Measurements from ENCODE around the gene KLF2. TPM values are rescaled to one million over a fixed set of nuclear protein-coding genes. Genes with fewer than 3 reads are reported as not detected.

Gene KLF2
- total RNA-seq, 2 experiments from 2014 or later: 1,201 to 1,291 TPM

DNA sequence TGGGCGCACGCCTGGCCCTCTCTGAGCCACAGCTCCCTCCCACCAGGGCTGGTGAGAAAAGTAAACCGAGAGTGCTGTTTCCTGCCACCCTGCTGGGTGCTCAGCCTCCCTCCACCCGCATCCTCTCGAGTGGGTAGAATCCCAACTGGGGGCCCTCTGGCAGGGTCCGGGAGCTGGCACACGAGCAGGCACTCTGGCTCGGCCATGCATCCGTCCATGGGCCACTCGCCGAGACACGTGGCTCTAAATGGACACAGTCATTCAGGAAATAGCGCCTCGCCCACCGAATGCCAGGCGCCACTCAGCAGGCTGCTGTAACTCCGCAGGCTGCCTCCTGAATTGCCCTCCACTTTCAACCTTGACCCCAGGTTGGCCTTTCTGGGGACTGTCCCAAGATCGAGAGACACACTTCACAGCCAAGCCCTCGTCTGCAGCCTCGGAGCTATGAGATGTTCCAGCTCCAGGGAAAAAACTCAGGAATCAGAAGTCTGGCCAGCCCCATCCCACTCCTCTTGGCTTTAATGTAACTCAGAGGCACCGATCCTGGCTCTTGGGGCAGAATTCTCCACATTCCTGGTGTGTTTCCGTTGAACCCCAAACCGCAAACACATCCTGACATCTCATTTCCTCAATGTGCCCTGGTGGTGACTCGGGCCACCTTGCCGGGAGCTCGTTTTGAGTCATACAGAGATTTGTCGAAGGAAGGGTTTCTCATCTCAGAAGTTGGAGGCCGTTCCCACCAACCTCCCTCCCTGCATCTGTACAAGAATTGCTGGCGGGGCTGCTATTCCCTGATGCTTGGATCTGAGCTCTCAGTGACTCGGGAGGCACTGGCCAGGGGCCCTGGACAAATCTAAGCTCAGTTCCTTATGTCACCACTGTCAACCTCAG, 14.1 kb downstream of the KLF2 start:
- Histone ChIP-seq H3K27me3 (ENCODE audit: control insufficient read depth in 1 of 2, insufficient read depth in 2 of 2, low read length in 2 of 2) (no peaks in the 10 kb centered on the region), H3K36me3 (ENCODE audit: insufficient read depth, low read length) (no peaks in the 10 kb centered on the region), H3K27ac (ENCODE audit: low read depth in 1 of 2, low read length in 2 of 2) (peak overlapping the region; percentile 14 to 46), H3K4me3 (ENCODE audit: low read length) (peak overlapping the region; percentile 40), H3K4me1 (ENCODE audit: insufficient read depth, low read length) (peaks cover 77% of the 10 kb centered on the region), H3K9me3 (ENCODE audit: control insufficient read depth in 1 of 2, insufficient read depth in 1 of 2, low read length in 2 of 2) (no peaks in the 10 kb centered on the region)
- no peaks in the 10 kb centered on the region for H3K27me3 Mint-ChIP-seq
- no peaks in the 10 kb centered on the region for H3K9me3 Mint-ChIP-seq
- H3K4me3 Mint-ChIP-seq: peak overlapping the region; percentile 90
- DNase-seq (peak in 12 of 14 experiments; percentile 24 to 82 (median 50)), ATAC-seq (ENCODE audit: poor library complexity) (peak; percentile 54)
- peaks cover 72% of the 10 kb centered on the region for H3K4me1 Mint-ChIP-seq (ENCODE audit: low read depth)
- intact Hi-C loops (cut with DNase I, micrococcal nuclease): loop anchor here in 1 of 2 experiments (2.0 kb wide), 1 partner anchor 18 kb away; no protein-coding TSS in a partner anchor
- CTCF ChIA-PET: interaction anchor here (1.0 to 8.0 kb wide), 11 partner anchors 9 to 44 kb away, joined by 3 to 35 read pairs (median 6); no protein-coding TSS in a partner anchor
- POLR2A ChIA-PET: interaction anchor here (0.5 to 31.1 kb wide), 6 partner anchors 9 to 502 kb away, joined by 3 to 3819 read pairs (median 22); partner anchors contain the start of genes HSH2D and KLF2
- H3K36me3 Mint-ChIP-seq (ENCODE audit: low read depth): no peaks in the 10 kb centered on the region
- TF ChIP-seq, protein P1, sequence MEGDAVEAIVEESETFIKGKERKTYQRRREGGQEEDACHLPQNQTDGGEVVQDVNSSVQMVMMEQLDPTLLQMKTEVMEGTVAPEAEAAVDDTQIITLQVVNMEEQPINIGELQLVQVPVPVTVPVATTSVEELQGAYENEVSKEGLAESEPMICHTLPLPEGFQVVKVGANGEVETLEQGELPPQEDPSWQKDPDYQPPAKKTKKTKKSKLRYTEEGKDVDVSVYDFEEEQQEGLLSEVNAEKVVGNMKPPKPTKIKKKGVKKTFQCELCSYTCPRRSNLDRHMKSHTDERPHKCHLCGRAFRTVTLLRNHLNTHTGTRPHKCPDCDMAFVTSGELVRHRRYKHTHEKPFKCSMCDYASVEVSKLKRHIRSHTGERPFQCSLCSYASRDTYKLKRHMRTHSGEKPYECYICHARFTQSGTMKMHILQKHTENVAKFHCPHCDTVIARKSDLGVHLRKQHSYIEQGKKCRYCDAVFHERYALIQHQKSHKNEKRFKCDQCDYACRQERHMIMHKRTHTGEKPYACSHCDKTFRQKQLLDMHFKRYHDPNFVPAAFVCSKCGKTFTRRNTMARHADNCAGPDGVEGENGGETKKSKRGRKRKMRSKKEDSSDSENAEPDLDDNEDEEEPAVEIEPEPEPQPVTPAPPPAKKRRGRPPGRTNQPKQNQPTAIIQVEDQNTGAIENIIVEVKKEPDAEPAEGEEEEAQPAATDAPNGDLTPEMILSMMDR (IDR thresholded peaks at IDR 0.05): peak; percentile 17
- peak overlapping the region; percentile 93 for H3K27ac Mint-ChIP-seq

DNA sequence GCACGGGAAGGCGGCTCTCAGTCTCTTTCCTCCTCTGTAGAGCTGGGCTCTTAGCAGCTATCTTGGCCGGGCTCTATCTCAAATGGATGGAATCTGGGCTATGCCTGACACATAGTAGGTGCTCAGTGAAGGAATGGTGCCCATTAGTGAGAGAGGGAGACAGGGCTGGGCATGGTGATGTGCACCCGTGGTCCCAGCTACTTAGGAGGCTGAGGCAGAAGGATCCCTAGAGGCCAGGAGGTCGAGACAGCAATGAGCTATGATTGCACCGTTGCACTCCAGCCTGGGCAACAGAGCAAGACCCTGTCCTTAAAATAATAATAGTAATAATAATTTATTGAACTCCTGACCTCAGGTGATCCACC, 14.7 kb downstream of the KLF2 start:
- H3K4me3 Mint-ChIP-seq: peak overlapping the region; percentile 90
- no peaks in the 10 kb centered on the region for H3K27me3 Mint-ChIP-seq
- H3K4me3 ChIP-seq (ENCODE audit: low read length): peak overlapping the region; percentile 40
- peak overlapping the region; percentile 14 to 46 for H3K27ac ChIP-seq (ENCODE audit: low read depth in 1 of 2, low read length in 2 of 2)
- H3K9me3 Mint-ChIP-seq: no peaks in the 10 kb centered on the region
- peak overlapping the region; percentile 93 for H3K27ac Mint-ChIP-seq
- H3K4me1 ChIP-seq (ENCODE audit: insufficient read depth, low read length): peaks cover 77% of the 10 kb centered on the region
- no peaks in the 10 kb centered on the region for H3K36me3 ChIP-seq (ENCODE audit: insufficient read depth, low read length)
- TF ChIP-seq, protein P1 (IDR thresholded peaks at IDR 0.05): no peak
- H3K36me3 Mint-ChIP-seq (ENCODE audit: low read depth): no peaks in the 10 kb centered on the region
- ATAC-seq (ENCODE audit: poor library complexity) (no peak), DNase-seq (no peak)
- intact Hi-C loops (cut with DNase I, micrococcal nuclease): loop anchor here in 1 of 2 experiments (2.0 kb wide), 1 partner anchor 17 kb away; no protein-coding TSS in a partner anchor
- H3K27me3 ChIP-seq (ENCODE audit: control insufficient read depth in 1 of 2, insufficient read depth in 2 of 2, low read length in 2 of 2): no peaks in the 10 kb centered on the region
- H3K9me3 ChIP-seq (ENCODE audit: control insufficient read depth in 1 of 2, insufficient read depth in 1 of 2, low read length in 2 of 2): no peaks in the 10 kb centered on the region
- ChIA-PET POLR2A (interaction anchor here (0.9 to 31.1 kb wide), 5 partner anchors 10 to 196 kb away, joined by 4 to 3819 read pairs (median 38); partner anchors contain the start of genes HSH2D and KLF2), CTCF (interaction anchor here (1.0 to 8.0 kb wide), 11 partner anchors 8 to 44 kb away, joined by 3 to 35 read pairs (median 6); no protein-coding TSS in a partner anchor)
- peaks cover 67% of the 10 kb centered on the region for H3K4me1 Mint-ChIP-seq (ENCODE audit: low read depth)

DNA sequence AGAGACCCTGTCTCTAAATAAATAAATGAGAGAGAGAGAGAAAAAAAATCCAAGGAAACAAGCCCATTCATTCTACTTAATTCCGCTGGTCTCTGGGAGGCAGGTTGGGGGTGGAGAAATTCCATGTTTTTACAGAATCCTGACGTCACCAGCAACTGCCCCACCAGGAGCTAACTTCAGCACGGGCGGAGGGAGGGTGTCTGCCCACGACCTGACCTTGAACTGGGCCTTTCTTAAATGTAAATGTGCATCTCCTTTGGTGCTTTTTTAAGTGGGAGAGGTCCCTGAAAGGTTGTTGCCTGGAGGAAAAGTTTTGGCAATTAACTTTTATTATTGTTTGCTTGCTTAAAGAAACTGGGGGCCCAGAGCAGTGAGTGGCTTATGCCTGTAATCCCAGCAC, 15.5 kb downstream of the KLF2 start:
- no peaks in the 10 kb centered on the region for H3K9me3 Mint-ChIP-seq
- ChIA-PET POLR2A (interaction anchor here (4.4 to 31.1 kb wide), 3 partner anchors 11 to 29 kb away, joined by 38 to 3819 read pairs (median 251); partner anchors contain the start of gene KLF2), CTCF (interaction anchor here (2.1 to 8.0 kb wide), 2 partner anchors 11 to 27 kb away, joined by 17 to 35 read pairs; no protein-coding TSS in a partner anchor)
- H3K4me3 Mint-ChIP-seq: no peak overlapping the region
- Histone ChIP-seq H3K4me3 (ENCODE audit: low read length) (no peak overlapping the region), H3K27me3 (ENCODE audit: control insufficient read depth in 1 of 2, insufficient read depth in 2 of 2, low read length in 2 of 2) (no peaks in the 10 kb centered on the region), H3K27ac (ENCODE audit: low read depth in 1 of 2, low read length in 2 of 2) (no peak overlapping the region), H3K4me1 (ENCODE audit: insufficient read depth, low read length) (peaks cover 76% of the 10 kb centered on the region), H3K9me3 (ENCODE audit: control insufficient read depth in 1 of 2, insufficient read depth in 1 of 2, low read length in 2 of 2) (no peaks in the 10 kb centered on the region), H3K36me3 (ENCODE audit: insufficient read depth, low read length) (no peaks in the 10 kb centered on the region)
- intact Hi-C loops (cut with DNase I, micrococcal nuclease): no loop called here
- peaks cover 64% of the 10 kb centered on the region for H3K4me1 Mint-ChIP-seq (ENCODE audit: low read depth)
- H3K36me3 Mint-ChIP-seq (ENCODE audit: low read depth): no peaks in the 10 kb centered on the region
- ATAC-seq (ENCODE audit: poor library complexity) (no peak), DNase-seq (no peak)
- TF ChIP-seq, protein P1 (IDR thresholded peaks at IDR 0.05): no peak
- H3K27ac Mint-ChIP-seq: peak overlapping the region; percentile 40
- H3K27me3 Mint-ChIP-seq: no peaks in the 10 kb centered on the region
